GM12865 (cell line): ENCODE results near the gene LRRC2.

ENCODE experiments used
- DNase-seq: peaks from one replicate; pipeline ENCODE4 v3.0.0; 2010; ENCODE audit warnings: low read depth
- H3K4me3 ChIP-seq: 2 replicates; pipeline ENCODE4 v1.5.1; 2011; ENCODE audit warnings: mild to moderate bottlenecking, low read depth, low read length, control low read depth
- TF ChIP-seq, protein P1 (sequence below): IDR thresholded peaks from 2 replicates; pipeline ENCODE4 v1.5.1; 2011; ENCODE audit warnings: low read length, control low read depth, low read depth, inconsistent platforms; ENCODE audit not compliant: insufficient read depth; ENCODE audit errors: missing control alignments

The LRRC2 gene

DNA sequence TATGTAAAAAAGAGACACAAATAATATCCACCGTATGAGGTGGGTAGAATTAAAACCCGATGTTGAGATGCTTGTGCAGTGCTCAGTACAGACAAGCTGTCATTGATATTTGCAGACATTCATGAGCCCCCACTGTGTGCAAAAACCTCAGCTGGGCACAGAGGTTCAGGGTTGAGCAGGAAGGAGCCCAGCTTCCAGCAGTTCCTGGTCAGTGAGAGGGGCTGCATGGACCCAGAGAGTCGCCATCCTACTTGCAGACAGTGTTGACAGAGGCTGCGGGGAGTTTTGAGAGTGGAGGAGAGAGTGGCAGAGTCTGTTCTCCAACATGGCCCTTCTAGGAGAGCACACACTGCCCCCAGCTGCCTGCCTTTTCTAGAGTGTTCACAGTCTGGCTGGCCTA lies 95.3 kb downstream of the LRRC2 start:
- no peak for DNase-seq
- no peak overlapping the region for H3K4me3 ChIP-seq
- TF ChIP-seq, protein P1, sequence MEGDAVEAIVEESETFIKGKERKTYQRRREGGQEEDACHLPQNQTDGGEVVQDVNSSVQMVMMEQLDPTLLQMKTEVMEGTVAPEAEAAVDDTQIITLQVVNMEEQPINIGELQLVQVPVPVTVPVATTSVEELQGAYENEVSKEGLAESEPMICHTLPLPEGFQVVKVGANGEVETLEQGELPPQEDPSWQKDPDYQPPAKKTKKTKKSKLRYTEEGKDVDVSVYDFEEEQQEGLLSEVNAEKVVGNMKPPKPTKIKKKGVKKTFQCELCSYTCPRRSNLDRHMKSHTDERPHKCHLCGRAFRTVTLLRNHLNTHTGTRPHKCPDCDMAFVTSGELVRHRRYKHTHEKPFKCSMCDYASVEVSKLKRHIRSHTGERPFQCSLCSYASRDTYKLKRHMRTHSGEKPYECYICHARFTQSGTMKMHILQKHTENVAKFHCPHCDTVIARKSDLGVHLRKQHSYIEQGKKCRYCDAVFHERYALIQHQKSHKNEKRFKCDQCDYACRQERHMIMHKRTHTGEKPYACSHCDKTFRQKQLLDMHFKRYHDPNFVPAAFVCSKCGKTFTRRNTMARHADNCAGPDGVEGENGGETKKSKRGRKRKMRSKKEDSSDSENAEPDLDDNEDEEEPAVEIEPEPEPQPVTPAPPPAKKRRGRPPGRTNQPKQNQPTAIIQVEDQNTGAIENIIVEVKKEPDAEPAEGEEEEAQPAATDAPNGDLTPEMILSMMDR: no peak

DNA sequence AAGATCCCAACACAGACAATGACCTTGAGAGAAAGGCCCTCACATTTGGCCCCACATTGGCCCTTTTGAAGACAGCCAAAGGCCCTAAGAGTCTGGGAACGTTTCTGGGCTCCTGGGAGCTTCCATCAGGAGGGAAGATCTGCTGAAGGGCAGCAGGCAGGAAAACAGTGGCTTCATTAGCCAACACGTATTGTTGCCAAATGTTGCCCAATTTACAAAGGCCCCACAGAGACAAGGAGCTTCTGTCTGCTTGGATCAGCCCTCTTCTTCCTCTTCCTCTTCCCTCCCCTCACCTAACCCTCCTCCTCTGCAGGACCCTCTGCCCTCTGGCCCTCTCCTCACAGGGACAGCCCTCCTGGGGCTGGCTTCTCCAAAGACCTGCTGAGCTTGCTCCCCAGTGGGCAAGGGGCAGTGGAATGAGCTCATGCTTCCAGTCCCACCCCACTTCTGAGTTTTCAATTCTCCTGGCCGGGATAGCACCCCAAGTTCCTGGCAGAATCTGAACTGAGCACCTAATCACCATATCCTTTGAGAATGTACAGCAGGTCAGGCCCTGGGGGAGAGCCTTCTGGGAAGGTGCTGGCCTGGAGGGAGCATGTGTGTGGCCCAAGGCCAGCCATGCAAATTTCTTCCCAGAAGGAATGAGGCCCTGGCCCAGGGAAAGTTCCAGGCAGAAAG lies 96.3 kb downstream of the LRRC2 start:
- TF ChIP-seq, protein P1: no peak
- DNase-seq: no peak
- H3K4me3 ChIP-seq: no peak overlapping the region

DNA sequence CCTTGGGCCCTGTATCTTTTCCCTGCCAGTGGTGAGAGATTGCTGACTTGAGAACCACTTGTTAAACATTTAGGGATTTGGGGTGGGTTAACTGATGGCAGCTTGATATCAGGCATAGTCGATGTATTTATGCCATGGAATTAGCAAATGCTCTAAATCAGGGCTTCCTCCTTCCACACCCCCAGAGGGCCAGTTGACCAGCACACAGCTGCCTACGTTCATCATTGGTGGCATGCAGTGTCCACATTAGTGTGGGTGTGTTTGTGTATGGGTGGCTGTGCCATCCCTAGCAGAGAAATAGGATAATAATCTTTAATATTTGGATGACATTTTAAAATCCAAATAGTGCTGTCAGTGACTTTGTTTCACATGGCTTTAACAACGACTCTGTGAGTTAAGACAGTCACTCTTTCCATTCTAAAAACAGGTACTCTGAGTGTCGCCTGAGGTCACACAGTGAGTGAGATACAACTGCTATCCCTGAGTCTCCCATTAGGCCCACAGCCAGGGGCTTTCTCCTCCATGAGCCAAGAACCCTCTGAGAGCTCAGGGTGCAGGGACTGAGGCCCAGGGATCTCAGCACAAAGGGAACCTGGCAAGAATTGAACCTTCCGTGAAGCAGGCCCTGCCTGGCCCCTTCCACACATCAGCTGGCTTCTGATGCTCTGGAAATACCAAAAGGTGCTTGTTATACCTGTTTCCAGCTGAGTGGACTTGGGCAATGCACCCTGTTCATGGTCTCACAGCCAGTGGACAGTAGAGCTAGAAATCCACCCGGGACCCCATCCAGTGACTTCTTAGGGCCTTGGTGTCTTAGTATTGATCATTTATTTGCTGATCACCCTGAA lies 97.1 kb downstream of the LRRC2 start:
- DNase-seq: no peak
- TF ChIP-seq, protein P1: no peak
- no peak overlapping the region for H3K4me3 ChIP-seq

DNA sequence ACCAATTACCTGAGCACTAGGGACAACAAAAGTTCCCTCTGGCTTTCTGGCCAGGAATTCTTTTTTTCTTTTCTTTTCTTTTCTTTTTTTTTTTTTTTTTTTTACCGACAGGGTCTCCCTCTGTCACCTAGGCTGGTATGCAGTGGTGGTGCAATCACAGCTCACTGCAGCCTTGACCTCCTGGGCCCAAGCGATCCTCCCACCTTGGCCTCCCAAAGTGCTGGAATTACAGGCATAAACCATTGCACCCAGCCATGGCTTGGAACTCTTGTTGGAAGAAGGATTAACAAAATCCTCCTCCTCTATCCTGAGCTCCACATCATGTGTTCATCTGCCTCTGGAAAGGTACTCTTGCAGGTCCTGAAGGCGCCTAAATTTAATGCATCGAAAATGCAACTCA lies 98.5 kb downstream of the LRRC2 start:
- DNase-seq: no peak
- TF ChIP-seq, protein P1: no peak
- no peak overlapping the region for H3K4me3 ChIP-seq

DNA sequence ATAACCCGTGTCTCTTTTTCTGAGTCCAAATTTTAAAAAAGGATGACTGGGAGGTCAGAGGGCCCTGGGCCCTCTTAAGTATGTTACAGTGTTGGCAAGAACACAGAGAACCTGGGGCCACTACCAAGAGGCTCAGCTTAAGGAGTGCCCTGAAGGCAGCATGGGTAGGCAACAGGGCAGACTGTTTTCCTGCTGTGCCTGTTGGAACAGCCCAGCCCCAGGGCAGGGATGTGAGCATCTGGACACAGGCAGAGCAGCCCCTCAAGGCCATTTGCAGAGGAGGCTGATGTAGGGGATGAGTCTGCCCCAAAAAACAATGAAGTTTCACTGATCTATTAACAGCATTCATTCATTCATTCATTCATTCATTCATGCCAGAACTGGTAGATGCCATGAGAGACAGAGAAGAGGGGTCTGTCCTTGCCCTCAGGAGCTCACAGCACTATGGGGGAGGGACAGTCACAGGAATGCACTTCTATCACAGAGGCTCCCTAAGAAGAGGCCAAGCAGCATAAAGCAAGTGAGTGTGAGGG lies 99.2 kb downstream of the LRRC2 start:
- DNase-seq: no peak
- TF ChIP-seq, protein P1: no peak

DNA sequence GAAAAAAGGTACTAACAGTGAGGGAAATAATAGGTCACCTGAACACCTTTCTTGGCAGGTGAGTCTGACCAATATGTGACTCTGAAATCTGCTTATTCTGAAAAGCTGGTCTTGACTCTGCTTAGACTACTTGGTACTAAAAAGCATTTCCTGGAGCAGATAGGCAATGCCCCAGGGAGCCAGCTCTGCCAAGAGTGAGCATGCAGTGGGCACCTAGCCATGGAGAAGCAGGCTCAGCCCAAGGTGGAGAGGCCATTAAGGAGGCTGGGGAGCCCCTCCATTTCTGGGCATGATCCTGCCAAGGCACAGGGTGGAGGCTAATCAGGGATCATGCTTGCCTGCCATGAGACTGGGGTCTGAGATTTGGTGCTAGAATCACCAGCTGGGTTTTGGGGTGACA lies 99.8 kb downstream of the LRRC2 start:
- DNase-seq: no peak
- TF ChIP-seq, protein P1: no peak
- no peak overlapping the region for H3K4me3 ChIP-seq

More for the DNA sequence above, 99.2 kb downstream of the LRRC2 start:
- H3K4me3 ChIP-seq: no peak overlapping the region
